Activated CD4-positive, alpha-beta T cell treated with anti-CD3 and anti-CD28 coated beads for 24 hours (primary cell): ENCODE measurements around the gene TRMT44.
A peak's percentile ranks its signal among the peaks of the same experiment; 100 is the strongest.

Source experiments
- DNase-seq, 2 donors: peaks; one replicate each; pipeline ENCODE4 v3.0.0-alpha.2; 2020; ENCODE audit warnings: low read depth in 2 of 2

Gene TRMT44

GRCh38 chr4:8434251-8435073 is 6.1 kb upstream of the TRMT44 start:
- no peak for DNase-seq

- DNase-seq, result no peak
Measured at GRCh38 chr4:8435656-8436121, 4.9 kb upstream of the TRMT44 start.

- no peak for DNase-seq
Measured at GRCh38 chr4:8437281-8437680, 3.3 kb upstream of the TRMT44 start.

GRCh38 chr4:8438743-8439142 is 1.8 kb upstream of the TRMT44 start:
- no peak for DNase-seq

GRCh38 chr4:8439168-8439567 is 1.4 kb upstream of the TRMT44 start:
- DNase-seq, result no peak

- DNase-seq, result peak in 1 of 2 donors; percentile 8
Measured at GRCh38 chr4:8439914-8440491, 574 bp upstream of the TRMT44 start.

- no peak for DNase-seq
Measured at GRCh38 chr4:8441499-8442091, 1.0 kb downstream of the TRMT44 start.

- no peak for DNase-seq
Measured at GRCh38 chr4:8442596-8443358, 2.2 kb downstream of the TRMT44 start.

GRCh38 chr4:8443801-8444200 is 3.2 kb downstream of the TRMT44 start:
- no peak for DNase-seq

GRCh38 chr4:8446122-8446521 is 5.5 kb downstream of the TRMT44 start:
- no peak for DNase-seq

- no peak for DNase-seq
Measured at GRCh38 chr4:8451440-8452182, 11.0 kb downstream of the TRMT44 start.

GRCh38 chr4:8453957-8454356 is 13.4 kb downstream of the TRMT44 start:
- no peak for DNase-seq

GRCh38 chr4:8457646-8458252 is 17.2 kb downstream of the TRMT44 start:
- DNase-seq, result no peak

- no peak for DNase-seq
Measured at GRCh38 chr4:8459867-8460445, 19.4 kb downstream of the TRMT44 start.

GRCh38 chr4:8461086-8461485 is 20.5 kb downstream of the TRMT44 start:
- DNase-seq, result no peak

- no peak for DNase-seq
Measured at GRCh38 chr4:8461616-8462015, 21.0 kb downstream of the TRMT44 start.

GRCh38 chr4:8463811-8464210 is 23.2 kb downstream of the TRMT44 start:
- no peak for DNase-seq

GRCh38 chr4:8464381-8464780 is 23.8 kb downstream of the TRMT44 start:
- no peak for DNase-seq

GRCh38 chr4:8465615-8466611 is 25.3 kb downstream of the TRMT44 start:
- DNase-seq, result no peak
